GM12878 (cell line): ENCODE measurements around the gene NGF. TPM values are rescaled to one million over a fixed set of nuclear protein-coding genes. Genes with fewer than 3 reads are reported as not detected.

Source experiments
- ATAC-seq: fragments of 200-7000 bp; cut with Tn5 transposase; 3 replicates; pipeline ENCODE4 v1.9.1; 2020; ENCODE audit warnings: mild to moderate bottlenecking, moderate library complexity
- BruUV-seq: library from RNA; stranded (reverse); fragments of 400-500 nt; replicated peaks from 2 replicates; lab custom pipeline; 2021; lab: Mats Ljungman, UMichigan
- CTCF ChIA-PET: fragments of 300-600 bp; sonication (Branson Sonifier 250); formaldehyde crosslinking; extraction: SDS; loops from one replicate; lab custom pipeline; 2021; ENCODE audit warnings: inconsistent platforms; lab: Yijun Ruan, JAX
- POLR2A ChIA-PET: fragments of 350-600 bp; formaldehyde crosslinking; extraction: SDS; loops from one replicate; lab custom pipeline; 2021; ENCODE audit warnings: inconsistent platforms; lab: Charles Lee
- RAD21 ChIA-PET: fragments of 300-600 bp; sonication (Branson Sonifier 250); formaldehyde crosslinking; loops from one replicate; lab custom pipeline; 2023; ENCODE audit warnings: antibody characterized with exemption; ENCODE audit not compliant: unreplicated experiment; lab: Charles Lee
- SMC1A ChIA-PET: fragments of 300-600 bp; sonication (Branson Sonifier 250); formaldehyde crosslinking; loops from one replicate; lab custom pipeline; 2023; ENCODE audit not compliant: unreplicated experiment, uncharacterized antibody; lab: Charles Lee
- DNase-seq: peaks from one replicate; pipeline ENCODE4 v3.0.0-alpha.2; 2011; ENCODE audit warnings: low read depth, low spot score
- FAIRE-seq: peaks from 3 replicates; lab custom pipeline; 2011; peaks lifted over from hg19 to GRCh38; lab: Jason Lieb, UNC
- H2AFZ ChIP-seq: 2 replicates; pipeline ENCODE4 v1.6.0; 2011; ENCODE audit warnings: low read depth, low read length, control low read depth; ENCODE audit not compliant: control insufficient read depth
- H3K27ac ChIP-seq: 2 replicates; pipeline ENCODE4 v1.5.1; 2011; ENCODE audit warnings: control low read depth; ENCODE audit not compliant: control insufficient read depth, insufficient read depth
- H3K27me3 ChIP-seq, 2 experiments: replicated peaks in 1 of 2; 2 replicates each; pipeline versions ENCODE4 v1.6.0 to v1.6.1; 2011; ENCODE audit warnings: low read length in 1 of 2; ENCODE audit not compliant: control insufficient read depth in 2 of 2, insufficient read depth in 2 of 2
- H3K36me3 ChIP-seq, 2 experiments: 2 replicates each; pipeline ENCODE4 v1.5.1; 2011; ENCODE audit warnings: low read length in 1 of 2; ENCODE audit not compliant: control insufficient read depth in 2 of 2, insufficient read depth in 2 of 2
- H3K4me1 ChIP-seq: 2 replicates; pipeline ENCODE4 v1.6.1; 2011; ENCODE audit warnings: mild to moderate bottlenecking, low read length, moderate library complexity, mixed read lengths; ENCODE audit not compliant: control insufficient read depth, insufficient read depth
- H3K4me2 ChIP-seq: 2 replicates; pipeline ENCODE4 v1.6.0; 2011; ENCODE audit warnings: control low read depth; ENCODE audit not compliant: control insufficient read depth, insufficient read depth
- H3K4me3 ChIP-seq: fragments of 200-600 bp; sonication (generic); 2 replicates; pipeline ENCODE4 v1.5.1; 2016
- H3K79me2 ChIP-seq: 2 replicates; pipeline ENCODE4 v1.6.0; 2011; ENCODE audit warnings: low read length; ENCODE audit not compliant: control insufficient read depth, insufficient read depth
- H3K9ac ChIP-seq: 2 replicates; pipeline ENCODE4 v1.8.0; 2011; ENCODE audit warnings: low read length, control low read depth, mixed read lengths; ENCODE audit not compliant: control insufficient read depth, insufficient read depth
- H3K9me3 ChIP-seq: replicated peaks from 3 replicates; pipeline ENCODE4 v1.5.1; 2011; ENCODE audit warnings: mild to moderate bottlenecking, low read length; ENCODE audit not compliant: control insufficient read depth, insufficient read depth
- H4K20me1 ChIP-seq: 2 replicates; pipeline ENCODE4 v1.6.0; 2011; ENCODE audit not compliant: control insufficient read depth, insufficient read depth
- CREM ChIP-seq: IDR thresholded peaks from 2 replicates; pipeline ENCODE4 v1.6.1; 2014; ENCODE audit warnings: antibody characterized with exemption, low read depth
- HCFC1 ChIP-seq: fragments of 150-350 bp; IDR thresholded peaks from 2 replicates; pipeline ENCODE4 v1.6.1; 2014; ENCODE audit warnings: low read length
- RUNX3 ChIP-seq: IDR thresholded peaks from 2 replicates; pipeline ENCODE4 v1.6.1; 2012; ENCODE audit warnings: low read length, inconsistent platforms
- SPI1 ChIP-seq: IDR thresholded peaks from 2 replicates; pipeline ENCODE4 v1.6.1; 2011; ENCODE audit warnings: low read depth, mild to moderate bottlenecking, low read length, moderate library complexity, borderline replicate concordance; ENCODE audit not compliant: insufficient read depth
- in situ Hi-C: fragments of 300-500 bp; cut with MboI; formaldehyde crosslinking; loops from 9 replicates; pipeline ENCODE4 v1.14.3; 2018; ENCODE audit warnings: mixed read lengths
- intact Hi-C: fragments of 100-400 bp; cut with micrococcal nuclease; formaldehyde crosslinking; loops from one replicate; pipeline ENCODE4 v1.14.2; 2022; ENCODE audit not compliant: unreplicated experiment
- polyA plus RNA-seq, 11 experiments: library from polyadenylated mRNA; depleted of rRNA in 4 of 11; unstranded in 6 of 11; stranded (reverse) in 5 of 11; fragments of >200 nt; fragmentation: Nextera tagmentation in 4 of 11; fragmentation: Illumina TruSeq in 1 of 11; extraction: Ambion mirVana in 4 of 11; extraction: Trizol in 1 of 11; gene quantifications; 1 replicate in 1 of 11; 2 replicates in 10 of 11; pipeline versions ENCODE4 v1.2.1 to v1.2.3, GENCODE V29; 2011 to 2016; ENCODE audit warnings: inconsistent platforms in 2 of 11, missing spikeins in 2 of 11, low read depth in 1 of 11
- total RNA-seq, 4 experiments: library from RNA; depleted of rRNA in 3 of 4; stranded (reverse); fragments of >200 nt in 3 of 4; fragmentation: Illumina TruSeq in 1 of 4; extraction: Trizol in 1 of 4; gene quantifications; 2 replicates each; pipeline versions ENCODE4 v1.2.1 to v1.2.3, GENCODE V29; 2013 to 2021
- TF ChIP-seq, protein P1 (sequence below): IDR thresholded peaks from 2 replicates; pipeline ENCODE4 v1.6.1; 2012; ENCODE audit warnings: low read depth, low read length, improper control_type of control experiment
- TF ChIP-seq, protein P2 (sequence below): fragments of 150-350 bp; IDR thresholded peaks from 2 replicates; pipeline ENCODE4 v1.6.1; 2014; ENCODE audit warnings: mild to moderate bottlenecking, low read depth, low read length

Gene NGF
- total and polyA plus RNA-seq, 10 of the 15 experiments (the other 5 are each of a cell fraction or from before 2014, with no cell fraction given), result not detected

DNA sequence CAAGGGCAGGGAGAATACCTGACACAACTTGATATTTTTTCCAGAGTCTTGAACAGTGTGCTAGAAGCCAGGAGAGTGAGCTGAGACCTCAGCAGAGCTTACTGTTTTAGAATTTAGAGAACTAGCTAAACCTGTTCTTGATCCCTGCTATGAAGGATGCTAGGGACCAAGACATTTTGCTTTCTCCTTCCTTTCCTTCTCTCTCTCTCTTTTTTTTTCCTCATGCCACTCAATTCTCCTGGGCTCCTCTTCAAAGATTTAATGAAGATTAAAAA is 99.0 kb downstream of the NGF start:
- POLR2A ChIA-PET, result no interaction called here
- peaks cover 0 to 2% of the 10 kb centered on the region in 2 experiments; a peak in 1 of 4 replicates for H3K27me3 ChIP-seq
- H3K9ac ChIP-seq, result no peak overlapping the region
- H3K4me1 ChIP-seq, result no peaks in the 10 kb centered on the region
- intact Hi-C loops, result no loop called here
- BruUV-seq, result no TSS peak
- FAIRE-seq (no peak), ATAC-seq (no peak), DNase-seq (no peak)
- no peaks in the 10 kb centered on the region for H4K20me1 ChIP-seq
- H3K36me3 ChIP-seq, result no peaks in the 10 kb centered on the region
- CTCF ChIA-PET, result no interaction called here
- no peak overlapping the region for H3K4me2 ChIP-seq
- no peak overlapping the region for H3K4me3 ChIP-seq
- TF ChIP-seq HCFC1, result no peak
- TF ChIP-seq, protein P1, sequence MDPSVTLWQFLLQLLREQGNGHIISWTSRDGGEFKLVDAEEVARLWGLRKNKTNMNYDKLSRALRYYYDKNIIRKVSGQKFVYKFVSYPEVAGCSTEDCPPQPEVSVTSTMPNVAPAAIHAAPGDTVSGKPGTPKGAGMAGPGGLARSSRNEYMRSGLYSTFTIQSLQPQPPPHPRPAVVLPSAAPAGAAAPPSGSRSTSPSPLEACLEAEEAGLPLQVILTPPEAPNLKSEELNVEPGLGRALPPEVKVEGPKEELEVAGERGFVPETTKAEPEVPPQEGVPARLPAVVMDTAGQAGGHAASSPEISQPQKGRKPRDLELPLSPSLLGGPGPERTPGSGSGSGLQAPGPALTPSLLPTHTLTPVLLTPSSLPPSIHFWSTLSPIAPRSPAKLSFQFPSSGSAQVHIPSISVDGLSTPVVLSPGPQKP, result no peak
- TF ChIP-seq RUNX3, result no peak
- no peak for TF ChIP-seq SPI1
- TF ChIP-seq, protein P2, sequence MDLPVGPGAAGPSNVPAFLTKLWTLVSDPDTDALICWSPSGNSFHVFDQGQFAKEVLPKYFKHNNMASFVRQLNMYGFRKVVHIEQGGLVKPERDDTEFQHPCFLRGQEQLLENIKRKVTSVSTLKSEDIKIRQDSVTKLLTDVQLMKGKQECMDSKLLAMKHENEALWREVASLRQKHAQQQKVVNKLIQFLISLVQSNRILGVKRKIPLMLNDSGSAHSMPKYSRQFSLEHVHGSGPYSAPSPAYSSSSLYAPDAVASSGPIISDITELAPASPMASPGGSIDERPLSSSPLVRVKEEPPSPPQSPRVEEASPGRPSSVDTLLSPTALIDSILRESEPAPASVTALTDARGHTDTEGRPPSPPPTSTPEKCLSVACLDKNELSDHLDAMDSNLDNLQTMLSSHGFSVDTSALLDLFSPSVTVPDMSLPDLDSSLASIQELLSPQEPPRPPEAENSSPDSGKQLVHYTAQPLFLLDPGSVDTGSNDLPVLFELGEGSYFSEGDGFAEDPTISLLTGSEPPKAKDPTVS, result no peak
- no peak for TF ChIP-seq CREM
- in situ Hi-C loops, result no loop called here
- H3K9me3 ChIP-seq, result no peaks in the 10 kb centered on the region
- H3K79me2 ChIP-seq, result no peaks in the 10 kb centered on the region
- no peak overlapping the region for H2AFZ ChIP-seq
- RAD21 ChIA-PET, result no interaction called here
- H3K27ac ChIP-seq, result no peak overlapping the region
- SMC1A ChIA-PET, result no interaction called here
